Activated B cell treated with CpG ODN at 0.5 μM for 24 hours (primary cell): ENCODE results near the gene HAUS8. TPM values are rescaled to one million over a fixed set of nuclear protein-coding genes. Genes with fewer than 3 reads are reported as not detected.

Source experiments
- ATAC-seq: fragments of 200-7000 bp; cut with Tn5 transposase; one replicate; pipeline ENCODE4 v1.10.0; 2021; ENCODE audit warnings: low read depth, mild to moderate bottlenecking, moderate library complexity
- CTCF ChIA-PET: fragments of 350-600 bp; sonication (Branson Sonifier 250); formaldehyde crosslinking; loops from one replicate; lab custom pipeline; 2021; ENCODE audit warnings: antibody characterized with exemption; lab: Charles Lee
- POLR2A ChIA-PET: fragments of 350-600 bp; sonication (Branson Sonifier 250); formaldehyde crosslinking; loops from one replicate; lab custom pipeline; 2021; ENCODE audit warnings: antibody characterized with exemption; lab: Charles Lee
- DNase-seq: peaks from one replicate; pipeline ENCODE4 v3.0.0; 2022
- H3K27ac Mint-ChIP-seq: one replicate; pipeline ENCODE4 v1.8.0; 2020; ENCODE audit warnings: mixed read lengths
- H3K27me3 Mint-ChIP-seq: one replicate; pipeline ENCODE4 v1.8.0; 2021; ENCODE audit warnings: mixed read lengths
- H3K36me3 Mint-ChIP-seq: one replicate; pipeline ENCODE4 v1.8.0; 2021; ENCODE audit warnings: low read depth, mixed read lengths
- H3K4me1 Mint-ChIP-seq: one replicate; pipeline ENCODE4 v1.8.0; 2021; ENCODE audit warnings: mixed read lengths
- H3K4me3 Mint-ChIP-seq: one replicate; pipeline ENCODE4 v1.8.0; 2020; ENCODE audit warnings: mild to moderate bottlenecking, mixed read lengths
- H3K9me3 Mint-ChIP-seq: one replicate; pipeline ENCODE4 v1.8.0; 2020; ENCODE audit warnings: mixed read lengths
- intact Hi-C: fragments of 100-400 bp; cut with micrococcal nuclease; formaldehyde crosslinking; loops from one replicate; pipeline ENCODE4 v1.15.1; 2024
- total RNA-seq: library from RNA; stranded (reverse); gene quantifications from 2 replicates; pipeline ENCODE4 v1.2.3, GENCODE V29; 2022
- TF ChIP-seq, protein P1 (sequence below): fragments of 200-600 bp; IDR thresholded peaks from one replicate; pipeline ENCODE4 v1.8.0; 2022; ENCODE audit warnings: antibody characterized with exemption, mild to moderate bottlenecking

HAUS8 gene
- total RNA-seq, 1 donor from 2014 or later: 15.8 TPM

GRCh38 chr19:17080440-17080801 is 5.2 kb upstream of the HAUS8 start:
- H3K9me3 Mint-ChIP-seq: no peaks in the 10 kb centered on the region
- no peak for DNase-seq
- H3K4me1 Mint-ChIP-seq: peaks cover 80% of the 10 kb centered on the region
- ATAC-seq: no peak
- H3K36me3 Mint-ChIP-seq: peaks cover 27% of the 10 kb centered on the region
- CTCF ChIA-PET: interaction anchor here (1.6 kb wide), 1 partner anchor 10 kb away, joined by 5 read pairs; no protein-coding TSS in a partner anchor
- intact Hi-C loops: loop anchor here (1.0 kb wide), 3 partner anchors 25 to 55 kb away; no protein-coding TSS in a partner anchor
- H3K4me3 Mint-ChIP-seq: peak overlapping the region; percentile 72
- POLR2A ChIA-PET: interaction anchor here (1.0 to 2.1 kb wide), 3 partner anchors 25 to 91 kb away, joined by 3 to 9 read pairs (median 4); no protein-coding TSS in a partner anchor
- H3K27ac Mint-ChIP-seq: peak overlapping the region; percentile 80
- H3K27me3 Mint-ChIP-seq: no peaks in the 10 kb centered on the region
- TF ChIP-seq, protein P1, sequence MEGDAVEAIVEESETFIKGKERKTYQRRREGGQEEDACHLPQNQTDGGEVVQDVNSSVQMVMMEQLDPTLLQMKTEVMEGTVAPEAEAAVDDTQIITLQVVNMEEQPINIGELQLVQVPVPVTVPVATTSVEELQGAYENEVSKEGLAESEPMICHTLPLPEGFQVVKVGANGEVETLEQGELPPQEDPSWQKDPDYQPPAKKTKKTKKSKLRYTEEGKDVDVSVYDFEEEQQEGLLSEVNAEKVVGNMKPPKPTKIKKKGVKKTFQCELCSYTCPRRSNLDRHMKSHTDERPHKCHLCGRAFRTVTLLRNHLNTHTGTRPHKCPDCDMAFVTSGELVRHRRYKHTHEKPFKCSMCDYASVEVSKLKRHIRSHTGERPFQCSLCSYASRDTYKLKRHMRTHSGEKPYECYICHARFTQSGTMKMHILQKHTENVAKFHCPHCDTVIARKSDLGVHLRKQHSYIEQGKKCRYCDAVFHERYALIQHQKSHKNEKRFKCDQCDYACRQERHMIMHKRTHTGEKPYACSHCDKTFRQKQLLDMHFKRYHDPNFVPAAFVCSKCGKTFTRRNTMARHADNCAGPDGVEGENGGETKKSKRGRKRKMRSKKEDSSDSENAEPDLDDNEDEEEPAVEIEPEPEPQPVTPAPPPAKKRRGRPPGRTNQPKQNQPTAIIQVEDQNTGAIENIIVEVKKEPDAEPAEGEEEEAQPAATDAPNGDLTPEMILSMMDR: no peak

DNA sequence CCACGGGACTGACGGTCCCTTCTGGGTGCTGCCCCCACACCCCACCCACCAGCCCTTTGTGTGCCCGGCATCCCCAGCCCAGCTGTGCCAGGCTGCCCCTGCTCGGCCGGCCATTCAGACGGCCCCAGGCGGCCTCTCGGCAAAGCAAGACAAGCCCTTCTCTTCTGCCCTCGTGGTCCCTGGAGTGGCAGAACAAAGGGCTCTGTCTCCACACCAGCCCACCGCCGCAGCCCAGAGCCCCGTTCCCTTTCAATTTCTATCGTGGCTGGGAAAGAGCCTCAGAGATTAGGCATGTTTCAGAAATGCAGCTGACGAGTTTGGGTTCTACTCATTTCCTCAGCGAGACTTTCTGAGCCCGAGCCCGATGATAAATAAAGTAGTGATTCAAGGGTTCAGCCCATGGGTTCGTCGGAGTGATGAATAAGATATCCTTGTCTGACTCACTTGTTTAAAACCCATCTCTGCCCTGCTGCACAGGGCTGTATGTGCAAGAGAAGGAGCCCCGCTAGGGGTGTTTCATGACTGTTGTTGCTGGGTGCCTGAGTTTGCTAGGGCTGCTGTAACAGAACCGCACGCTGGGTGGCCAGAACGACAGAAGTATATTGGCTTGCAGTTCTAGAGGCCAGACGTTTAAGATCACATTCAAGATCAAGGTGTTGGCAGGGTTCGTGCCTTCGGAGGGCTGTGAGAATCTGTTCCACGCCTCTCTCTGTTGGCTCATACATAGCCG is 4.6 kb upstream of the HAUS8 start:
- ChIA-PET CTCF (no interaction called here), POLR2A (interaction anchor here (0.7 to 2.1 kb wide), 6 partner anchors 10 to 91 kb away, joined by 3 to 9 read pairs (median 4); no protein-coding TSS in a partner anchor)
- Mint-ChIP-seq H3K4me3 (peak overlapping the region; percentile 72), H3K36me3 (peaks cover 29% of the 10 kb centered on the region), H3K27ac (peak overlapping the region; percentile 80), H3K9me3 (no peaks in the 10 kb centered on the region), H3K4me1 (peaks cover 76% of the 10 kb centered on the region), H3K27me3 (no peaks in the 10 kb centered on the region)
- intact Hi-C loops: loop anchor here (1.0 to 5.0 kb wide), 4 partner anchors 25 to 312 kb away; partner anchors contain the start of gene CCDC194
- TF ChIP-seq, protein P1: no peak
- ATAC-seq (peak; percentile 40), DNase-seq (peak; percentile 39)

DNA sequence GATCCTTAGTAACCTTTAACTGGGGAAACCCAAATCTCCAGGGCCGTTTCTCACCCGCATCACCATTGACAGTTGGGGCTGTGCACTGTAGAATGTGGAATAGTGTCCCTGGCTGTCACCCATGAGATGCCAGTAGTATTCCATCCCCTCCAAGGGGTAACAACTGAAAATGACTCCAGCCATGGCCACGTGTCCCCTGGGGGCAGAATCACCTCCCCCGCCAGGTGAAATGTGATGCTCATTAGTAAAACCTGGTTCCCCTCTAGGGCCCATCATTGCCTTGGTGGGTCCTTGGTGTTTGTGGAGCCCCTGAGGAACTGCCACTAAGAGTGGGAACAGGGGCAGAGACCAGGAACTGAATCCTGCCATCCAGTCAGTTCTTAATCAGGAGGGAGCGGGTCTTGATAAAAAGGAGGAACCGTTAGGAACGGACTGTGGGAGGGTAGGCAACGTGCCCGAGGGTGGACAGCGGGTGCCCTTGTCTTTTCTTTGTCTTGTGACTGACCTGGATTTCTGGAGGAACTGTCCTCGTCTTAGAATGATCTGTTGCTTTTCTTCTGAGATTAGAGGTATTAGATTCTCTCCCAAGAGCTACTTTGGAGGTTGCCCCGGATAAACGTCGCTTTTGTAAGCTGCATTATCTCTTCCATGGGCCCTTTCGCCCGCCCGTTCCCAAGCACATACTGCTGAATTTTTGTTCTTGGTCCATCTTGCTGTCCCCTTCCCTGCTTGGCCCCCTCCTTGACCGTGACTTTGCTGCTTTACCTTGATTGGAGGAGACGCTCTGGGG is 3.9 kb upstream of the HAUS8 start:
- no peak for ATAC-seq
- ChIA-PET CTCF (no interaction called here), POLR2A (interaction anchor here (0.7 to 2.1 kb wide), 9 partner anchors 11 to 105 kb away, joined by 3 to 9 read pairs (median 4); no protein-coding TSS in a partner anchor)
- peak overlapping the region; percentile 80 for H3K27ac Mint-ChIP-seq
- intact Hi-C loops: loop anchor here (5.0 kb wide), 1 partner anchor 313 kb away; the partner anchor contains the start of gene CCDC194
- no peaks in the 10 kb centered on the region for H3K9me3 Mint-ChIP-seq
- peak overlapping the region; percentile 72 for H3K4me3 Mint-ChIP-seq
- H3K27me3 Mint-ChIP-seq: no peaks in the 10 kb centered on the region
- peaks cover 31% of the 10 kb centered on the region for H3K36me3 Mint-ChIP-seq
- DNase-seq: no peak
- TF ChIP-seq, protein P1: no peak
- H3K4me1 Mint-ChIP-seq: peaks cover 83% of the 10 kb centered on the region

- TF ChIP-seq, protein P1: no peak
- H3K36me3 Mint-ChIP-seq: peaks cover 28% of the 10 kb centered on the region
- ChIA-PET CTCF (no interaction called here), POLR2A (interaction anchor here (0.5 to 2.1 kb wide), 5 partner anchors 12 to 105 kb away, joined by 3 to 13 read pairs (median 9); no protein-coding TSS in a partner anchor)
- no peak for ATAC-seq
- DNase-seq: no peak
- peaks cover 85% of the 10 kb centered on the region for H3K4me1 Mint-ChIP-seq
- H3K9me3 Mint-ChIP-seq: no peaks in the 10 kb centered on the region
- intact Hi-C loops: loop anchor here (5.0 kb wide), 1 partner anchor 314 kb away; the partner anchor contains the start of gene CCDC194
- peak overlapping the region; percentile 80 for H3K27ac Mint-ChIP-seq
- no peaks in the 10 kb centered on the region for H3K27me3 Mint-ChIP-seq
- peak overlapping the region; percentile 72 for H3K4me3 Mint-ChIP-seq
Observed at GRCh38 chr19:17078036-17078919, 3.0 kb upstream of the HAUS8 start.
